HT1080 (cell line): Measurements from ENCODE around the gene CRISPLD2. TPM values are rescaled to one million over a fixed set of nuclear protein-coding genes. Genes with fewer than 3 reads are reported as not detected.

ENCODE experiments used
- DNase-seq: peaks from one replicate; pipeline ENCODE4 v3.0.0-alpha.2; 2015; ENCODE audit warnings: low read depth
- total RNA-seq: library from RNA; depleted of rRNA; stranded (reverse); fragments of >200 nt; shearing (Covaris generic); gene quantifications from 2 replicates; pipeline ENCODE4 v1.2.3, GENCODE V29; 2014

CRISPLD2 gene
- total RNA-seq, 1 experiment from 2014 or later = not detected

- DNase-seq = no peak
Observed at GRCh38 chr16:84907575-84907974, 87.8 kb downstream of the CRISPLD2 start.

GRCh38 chr16:84909476-84910085 lies 89.8 kb downstream of the CRISPLD2 start:
- no peak for DNase-seq

- no peak for DNase-seq
Observed at GRCh38 chr16:84911486-84912216, 91.9 kb downstream of the CRISPLD2 start.

GRCh38 chr16:84913315-84913714 lies 93.5 kb downstream of the CRISPLD2 start:
- DNase-seq = no peak

- no peak for DNase-seq
Observed at GRCh38 chr16:84914273-84914672, 94.5 kb downstream of the CRISPLD2 start.

GRCh38 chr16:84916178-84916577 lies 96.4 kb downstream of the CRISPLD2 start:
- no peak for DNase-seq

- no peak for DNase-seq
Observed at GRCh38 chr16:84916850-84917249, 97.1 kb downstream of the CRISPLD2 start.

- DNase-seq = no peak
Observed at GRCh38 chr16:84917492-84917891, 97.7 kb downstream of the CRISPLD2 start.

GRCh38 chr16:84918006-84918909 lies 98.5 kb downstream of the CRISPLD2 start:
- DNase-seq = no peak

GRCh38 chr16:84919269-84919668 lies 99.5 kb downstream of the CRISPLD2 start:
- DNase-seq = no peak

GRCh38 chr16:84919708-84920107 lies 99.9 kb downstream of the CRISPLD2 start:
- no peak for DNase-seq

GRCh38 chr16:84920333-84920732 lies 100.5 kb downstream of the CRISPLD2 start:
- no peak for DNase-seq

- DNase-seq = no peak
Observed at GRCh38 chr16:84922351-84923120, 102.8 kb downstream of the CRISPLD2 start.

GRCh38 chr16:84924331-84925091 lies 104.7 kb downstream of the CRISPLD2 start:
- no peak for DNase-seq

GRCh38 chr16:84925092-84925772 lies 105.4 kb downstream of the CRISPLD2 start:
- no peak for DNase-seq

- DNase-seq = no peak
Observed at GRCh38 chr16:84925773-84926372, 106.1 kb downstream of the CRISPLD2 start.

- DNase-seq = no peak
Observed at GRCh38 chr16:84926462-84926861, 106.7 kb downstream of the CRISPLD2 start.

- no peak for DNase-seq
Observed at GRCh38 chr16:84927621-84928591, 108.1 kb downstream of the CRISPLD2 start.
